ENCODE results near the gene SYTL2. TPM values are rescaled to one million over a fixed set of nuclear protein-coding genes. Genes with fewer than 3 reads are reported as not detected.

Gene SYTL2
- polyA plus RNA-seq, 1 of the 3 experiments (the other 2 are of a cell fraction) = 36.0 TPM

GRCh38 chr11:85698195-85698594 lies 112.7 kb downstream of the SYTL2 start:
- Histone ChIP-seq H3K27me3 (ENCODE audit: insufficient read depth) (no peaks in the 10 kb centered on the region), H3K27ac (ENCODE audit: low read depth in 2 of 2, low read length in 1 of 2) (no peak overlapping the region), H3K36me3 (replicated peaks in 1 of 2; ENCODE audit: control insufficient read depth in 1 of 2, insufficient read depth in 2 of 2, low read length in 1 of 2) (peaks cover 8 to 21% of the 10 kb centered on the region in 2 experiments), H3K4me2 (no peak overlapping the region), H3K9me2 (no peaks in the 10 kb centered on the region), H3K79me2 (ENCODE audit: insufficient read depth) (no peaks in the 10 kb centered on the region), H3K9ac (no peak overlapping the region), H3F3A (replicated peaks; ENCODE audit: insufficient read depth) (peaks cover 4% of the 10 kb centered on the region), H3K4me3 (ENCODE audit: low read depth in 2 of 2, low read length in 1 of 2) (no peak overlapping the region), H3K4me1 (ENCODE audit: control insufficient read depth in 1 of 2, insufficient read depth in 2 of 2, low read depth in 1 of 2, low read length in 1 of 2) (peaks cover 0 to 12% of the 10 kb centered on the region in 2 experiments; a peak in 1 of 4 replicates), H2AFZ (ENCODE audit: low read depth) (no peak overlapping the region), H3K9me3 (no peaks in the 10 kb centered on the region), H4K20me1 (ENCODE audit: insufficient read depth) (no peaks in the 10 kb centered on the region)
- no peak for TF ChIP-seq PBX3 (IDR thresholded peaks at IDR 0.05)
- TF ChIP-seq FOSL2 (IDR thresholded peaks at IDR 0.05; ENCODE audit: borderline replicate concordance, low read depth) = no peak
- no peak for TF ChIP-seq CHD2 (IDR thresholded peaks at IDR 0.05; ENCODE audit: low read length, partially characterized antibody)
- no peak for TF ChIP-seq ZBTB33 (IDR thresholded peaks at IDR 0.05; ENCODE audit: borderline replicate concordance, low read depth)
- no peak for TF ChIP-seq ELF1 (IDR thresholded peaks at IDR 0.05)
- TF ChIP-seq TCF12 (IDR thresholded peaks at IDR 0.05) = no peak
- no peak for TF ChIP-seq RAD21 (IDR thresholded peaks at IDR 0.05; ENCODE audit: low read length)
- no peak for TF ChIP-seq NRF1 (IDR thresholded peaks at IDR 0.05; ENCODE audit: low read depth, low read length)
- no peak for TF ChIP-seq NFIC (IDR thresholded peaks at IDR 0.05; ENCODE audit: borderline replicate concordance)
- no peak for TF ChIP-seq RCOR1 (IDR thresholded peaks at IDR 0.05; ENCODE audit: low read length)
- no peak for TF ChIP-seq TEAD4 (IDR thresholded peaks at IDR 0.05; ENCODE audit: borderline replicate concordance, insufficient read depth)
- no peak for TF ChIP-seq FOXM1 (IDR thresholded peaks at IDR 0.05; ENCODE audit: low read depth)
- ChIA-PET CTCF (no interaction called here), POLR2A (no interaction called here)
- DNase-seq = no peak
- 19% methylated on average over 1 of the region's 1 CpG for WGBS (ENCODE audit: low lambda C conversion rate)

- H3K9ac ChIP-seq = no peak overlapping the region
- DNase-seq = no peak
- TF ChIP-seq MXI1 (IDR thresholded peaks at IDR 0.05; ENCODE audit: low read depth, low read length) = no peak
- H3K9me3 ChIP-seq = no peaks in the 10 kb centered on the region
- ChIA-PET POLR2A (no interaction called here), CTCF (no interaction called here)
- H3K36me3 ChIP-seq (replicated peaks in 1 of 2; ENCODE audit: control insufficient read depth in 1 of 2, insufficient read depth in 2 of 2, low read length in 1 of 2) = peaks cover 4 to 21% of the 10 kb centered on the region in 2 experiments
- H3K79me2 ChIP-seq (ENCODE audit: insufficient read depth) = no peaks in the 10 kb centered on the region
- H3K9me2 ChIP-seq = no peaks in the 10 kb centered on the region
- 78% methylated on average over 2 of the region's 2 CpGs for WGBS (ENCODE audit: low lambda C conversion rate)
- H2AFZ ChIP-seq (ENCODE audit: low read depth) = no peak overlapping the region
- peaks cover 4% of the 10 kb centered on the region for H3F3A ChIP-seq (replicated peaks; ENCODE audit: insufficient read depth)
- no peak overlapping the region for H3K4me3 ChIP-seq (ENCODE audit: low read depth in 2 of 2, low read length in 1 of 2)
- peaks cover 0 to 12% of the 10 kb centered on the region in 2 experiments; a peak in 1 of 4 replicates for H3K4me1 ChIP-seq (ENCODE audit: control insufficient read depth in 1 of 2, insufficient read depth in 2 of 2, low read depth in 1 of 2, low read length in 1 of 2)
- H3K27ac ChIP-seq (ENCODE audit: low read depth in 2 of 2, low read length in 1 of 2) = no peak overlapping the region
- no peak overlapping the region for H3K4me2 ChIP-seq
- H4K20me1 ChIP-seq (ENCODE audit: insufficient read depth) = no peaks in the 10 kb centered on the region
- no peaks in the 10 kb centered on the region for H3K27me3 ChIP-seq (ENCODE audit: insufficient read depth)
Observed at GRCh38 chr11:85697747-85698146, 113.2 kb downstream of the SYTL2 start.

Data from SK-N-SH (cell line).